ENCODE data around the gene SPRR5. TPM values are rescaled to one million over a fixed set of nuclear protein-coding genes. Genes with fewer than 3 reads are reported as not detected.

Gene SPRR5
- total RNA-seq, 2 donors from 2014 or later: not detected

- TF ChIP-seq POLR2A (IDR thresholded peaks at IDR 0.05): no peak
- TF ChIP-seq, protein P1, sequence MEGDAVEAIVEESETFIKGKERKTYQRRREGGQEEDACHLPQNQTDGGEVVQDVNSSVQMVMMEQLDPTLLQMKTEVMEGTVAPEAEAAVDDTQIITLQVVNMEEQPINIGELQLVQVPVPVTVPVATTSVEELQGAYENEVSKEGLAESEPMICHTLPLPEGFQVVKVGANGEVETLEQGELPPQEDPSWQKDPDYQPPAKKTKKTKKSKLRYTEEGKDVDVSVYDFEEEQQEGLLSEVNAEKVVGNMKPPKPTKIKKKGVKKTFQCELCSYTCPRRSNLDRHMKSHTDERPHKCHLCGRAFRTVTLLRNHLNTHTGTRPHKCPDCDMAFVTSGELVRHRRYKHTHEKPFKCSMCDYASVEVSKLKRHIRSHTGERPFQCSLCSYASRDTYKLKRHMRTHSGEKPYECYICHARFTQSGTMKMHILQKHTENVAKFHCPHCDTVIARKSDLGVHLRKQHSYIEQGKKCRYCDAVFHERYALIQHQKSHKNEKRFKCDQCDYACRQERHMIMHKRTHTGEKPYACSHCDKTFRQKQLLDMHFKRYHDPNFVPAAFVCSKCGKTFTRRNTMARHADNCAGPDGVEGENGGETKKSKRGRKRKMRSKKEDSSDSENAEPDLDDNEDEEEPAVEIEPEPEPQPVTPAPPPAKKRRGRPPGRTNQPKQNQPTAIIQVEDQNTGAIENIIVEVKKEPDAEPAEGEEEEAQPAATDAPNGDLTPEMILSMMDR (IDR thresholded peaks at IDR 0.05): no peak
- DNase-seq: no peak
- intact Hi-C loops (cut with DNase I): no loop called here
- Histone ChIP-seq H3K4me1 (peaks cover 26% of the 10 kb centered on the region), H3K27ac (no peak overlapping the region), H3K27me3 (no peaks in the 10 kb centered on the region), H3K36me3 (replicated peaks in 1 of 2; ENCODE audit: insufficient read depth in 1 of 2, low read depth in 2 of 2) (no peaks in the 10 kb centered on the region), H3K9me3 (no peaks in the 10 kb centered on the region), H3K4me3 (no peak overlapping the region)
- ATAC-seq: no peak
- 40 to 48% methylated on average over 7 of the region's 7 CpGs for WGBS, 2 donors
These were observed 50.9 kb downstream of the SPRR5 start for GRCh38 chr1:152997901-152998300.

DNA sequence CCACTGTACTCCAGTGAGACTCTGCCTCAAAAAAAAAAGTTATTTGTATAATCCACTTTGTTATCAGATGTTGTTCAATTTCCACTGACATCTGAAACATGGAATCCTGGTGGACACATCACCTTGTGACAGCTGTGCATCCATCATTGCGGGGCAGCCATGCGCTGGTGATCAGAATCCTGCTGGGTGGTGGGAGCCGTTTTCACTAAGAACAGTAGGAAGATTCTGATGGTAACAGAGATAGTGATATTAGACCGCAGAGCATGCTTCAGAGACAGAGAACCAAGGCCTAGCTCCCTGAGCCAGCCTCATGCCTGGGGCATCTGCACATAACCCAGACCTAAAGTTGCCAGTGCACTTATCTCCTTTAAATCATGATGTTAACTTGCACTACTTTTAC is 51.5 kb downstream of the SPRR5 start:
- no peaks in the 10 kb centered on the region for H3K36me3 ChIP-seq (replicated peaks in 1 of 2; ENCODE audit: insufficient read depth in 1 of 2, low read depth in 2 of 2)
- intact Hi-C loops (cut with DNase I): no loop called here
- H3K27ac ChIP-seq: no peak overlapping the region
- H3K4me1 ChIP-seq: peaks cover 26% of the 10 kb centered on the region
- H3K9me3 ChIP-seq: no peaks in the 10 kb centered on the region
- H3K27me3 ChIP-seq: no peaks in the 10 kb centered on the region
- 87 to 96% methylated on average over 4 of the region's 4 CpGs for WGBS, 2 donors
- DNase-seq (no peak), ATAC-seq (no peak)
- no peak for TF ChIP-seq POLR2A (IDR thresholded peaks at IDR 0.05)
- TF ChIP-seq, protein P1 (IDR thresholded peaks at IDR 0.05): no peak
- no peak overlapping the region for H3K4me3 ChIP-seq

Small RNAs within 50 kb of the gene (small RNA-seq; reads per million reads assigned to genes)
- gene SPRR1A: not detected

Other genes starting within 250 kb of the SPRR5 start
- not detected for gene LCE2A, start 248.9 kb upstream of the SPRR5 start, total RNA-seq
- gene LCE4A, start 239.0 kb upstream of the SPRR5 start, total RNA-seq: not detected
- not detected for gene KPRP, start 189.2 kb upstream of the SPRR5 start, total RNA-seq
- not detected for gene LCE1F, start 172.1 kb upstream of the SPRR5 start, total RNA-seq
- gene LCE1E, start 160.9 kb upstream of the SPRR5 start, total RNA-seq: not detected
- not detected for gene LCE1D, start 150.5 kb upstream of the SPRR5 start, total RNA-seq
- not detected for gene LCE1C, start 140.6 kb upstream of the SPRR5 start, total RNA-seq
- not detected for gene LCE1B, start 135.2 kb upstream of the SPRR5 start, total RNA-seq
- not detected for gene LCE1A, start 119.7 kb upstream of the SPRR5 start, total RNA-seq
- gene LCE6A, start 104.3 kb upstream of the SPRR5 start, total RNA-seq: not detected
- not detected for gene LCE7A, start 87.2 kb upstream of the SPRR5 start, total RNA-seq
- not detected for gene SMCP, start 68.9 kb upstream of the SPRR5 start, total RNA-seq
- gene IVL, start 38.7 kb upstream of the SPRR5 start, total RNA-seq: not detected
- not detected for gene SPRR4, start 23.4 kb downstream of the SPRR5 start, total RNA-seq
- gene SPRR1A, start 36.9 kb downstream of the SPRR5 start, total RNA-seq: not detected
- not detected for gene SPRR3, start 54.5 kb downstream of the SPRR5 start, total RNA-seq
- gene SPRR1B, start 84.0 kb downstream of the SPRR5 start, total RNA-seq: not detected
- gene SPRR2D, start 93.9 kb downstream of the SPRR5 start, total RNA-seq: not detected
- not detected for gene SPRR2A, start 110.3 kb downstream of the SPRR5 start, total RNA-seq
- not detected for gene SPRR2B, start 124.4 kb downstream of the SPRR5 start, total RNA-seq
- not detected for gene SPRR2E, start 147.3 kb downstream of the SPRR5 start, total RNA-seq
- 1 to 10 TPM in 1 of 2 donors, not detected in 1; 1.3 TPM for gene SPRR2F, start 166.3 kb downstream of the SPRR5 start, total RNA-seq
- gene SPRR2G, start 203.7 kb downstream of the SPRR5 start, total RNA-seq: not detected